Natural killer cell (primary cell): Measurements from ENCODE around the gene FLRT2. TPM values are rescaled to one million over a fixed set of nuclear protein-coding genes. Genes with fewer than 3 reads are reported as not detected.
A peak's percentile ranks its signal among the peaks of the same experiment; 100 is the strongest.

Experiments
- ATAC-seq, 3 donors: fragments of 150-1000 bp in 2 of 3; fragments of 200-7000 bp in 1 of 3; cut with Tn5 transposase; 1 replicate in 1 of 3; 2 replicates in 2 of 3; pipeline ENCODE4 v1.10.0; 2021; ENCODE audit warnings: mild to moderate bottlenecking in 2 of 3, moderate library complexity in 2 of 3
- DNase-seq, 2 donors: peaks; one replicate each; pipeline versions ENCODE4 v3.0.0 to v3.0.0-alpha.2; 2013 to 2021; ENCODE audit warnings: mixed read lengths in 1 of 2
- H3K27ac ChIP-seq: one replicate; pipeline ENCODE4 v1.5.1; 2013; ENCODE audit warnings: mild to moderate bottlenecking, low read length
- H3K27me3 ChIP-seq: one replicate; pipeline ENCODE4 v1.6.1; 2013; ENCODE audit warnings: low read length; ENCODE audit not compliant: control insufficient read depth, insufficient read depth
- H3K36me3 ChIP-seq: one replicate; pipeline ENCODE4 v1.6.1; 2013; ENCODE audit warnings: low read length; ENCODE audit not compliant: control insufficient read depth, insufficient read depth
- H3K4me1 ChIP-seq: one replicate; pipeline ENCODE4 v1.6.1; 2013; ENCODE audit warnings: low read length; ENCODE audit not compliant: control insufficient read depth, insufficient read depth
- H3K4me3 ChIP-seq: one replicate; pipeline ENCODE4 v1.5.1; 2013; ENCODE audit warnings: low read length
- H3K9me3 ChIP-seq: one replicate; pipeline ENCODE4 v1.6.1; 2013; ENCODE audit warnings: low read length; ENCODE audit not compliant: control insufficient read depth, insufficient read depth
- H3K27ac Mint-ChIP-seq, 2 donors: one replicate each; pipeline ENCODE4 v1.8.0; 2022; ENCODE audit warnings: mild to moderate bottlenecking in 2 of 2, mixed read lengths in 2 of 2, moderate library complexity in 1 of 2
- H3K27me3 Mint-ChIP-seq, 2 donors: one replicate each; pipeline ENCODE4 v1.8.0; 2022; ENCODE audit warnings: low read depth in 2 of 2, mixed read lengths in 2 of 2
- H3K36me3 Mint-ChIP-seq: one replicate; pipeline ENCODE4 v1.8.0; 2022; ENCODE audit warnings: mixed read lengths
- H3K4me1 Mint-ChIP-seq, 2 donors: one replicate each; pipeline ENCODE4 v1.8.0; 2022; ENCODE audit warnings: mixed read lengths in 2 of 2
- H3K4me3 Mint-ChIP-seq: one replicate; pipeline ENCODE4 v1.8.0; 2022; ENCODE audit warnings: mild to moderate bottlenecking, moderate library complexity, mixed read lengths
- H3K9me3 Mint-ChIP-seq, 2 donors: one replicate each; pipeline ENCODE4 v1.8.0; 2022; ENCODE audit warnings: mixed read lengths in 2 of 2
- WGBS: methylation state at CpG from one replicate; pipeline ENCODE4 v1.1.7; 2013; ENCODE audit warnings: missing lambda C conversion rate; ENCODE audit not compliant: insufficient coverage; 5-methylcytosine and 5-hydroxymethylcytosine counted together
- intact Hi-C: fragments of 100-400 bp; cut with micrococcal nuclease; formaldehyde crosslinking; loops from one replicate; pipeline ENCODE4 v1.14.2; 2022
- total RNA-seq, 4 donors: library from RNA; stranded (reverse); fragments of 120-200 nt in 1 of 4; gene quantifications; one replicate each; pipeline versions ENCODE4 v1.2.3 to v1.2.4, GENCODE V29; 2013 to 2022
- TF ChIP-seq, protein P1 (sequence below): fragments of 200-600 bp; IDR thresholded peaks from one replicate; pipeline ENCODE4 v1.8.0; 2022; ENCODE audit warnings: antibody characterized with exemption

The FLRT2 gene
- total RNA-seq, 3 donors from 2014 or later (not counting 1 experiment from before 2014, with no cell fraction given): not detected

DNA sequence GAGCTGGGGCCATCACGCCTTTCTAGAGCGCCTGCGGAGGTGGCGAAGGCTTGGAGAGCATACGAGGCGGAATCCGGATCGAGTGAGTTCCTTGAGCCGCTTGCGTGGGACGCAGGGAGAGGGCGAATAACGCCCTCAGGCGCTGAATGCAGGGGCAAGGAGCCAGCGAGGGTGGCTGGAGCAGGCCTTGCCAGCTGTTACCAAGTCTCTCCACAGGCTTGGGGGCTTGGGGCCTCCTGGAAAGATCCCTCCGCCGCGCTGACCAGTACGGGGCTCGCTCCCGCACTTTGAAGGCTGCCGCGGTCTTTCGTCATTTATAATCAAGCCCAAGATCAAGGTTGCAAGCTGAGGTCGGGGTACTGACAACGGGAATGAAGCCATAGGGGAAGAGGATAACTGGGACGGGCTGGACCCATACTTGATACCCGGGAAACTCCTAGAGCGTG lies 1.2 kb downstream of the FLRT2 start:
- no peak for ATAC-seq
- H3K9me3 Mint-ChIP-seq: no peaks in the 10 kb centered on the region
- no peak overlapping the region for H3K27ac ChIP-seq
- H3K4me1 Mint-ChIP-seq: peaks cover 21 to 40% of the 10 kb centered on the region in 2 donors
- H3K27ac Mint-ChIP-seq: no peak overlapping the region
- no peaks in the 10 kb centered on the region for H3K36me3 ChIP-seq
- intact Hi-C loops: no loop called here
- no peaks in the 10 kb centered on the region for H3K36me3 Mint-ChIP-seq
- no peaks in the 10 kb centered on the region for H3K9me3 ChIP-seq
- H3K4me1 ChIP-seq: peaks cover 20% of the 10 kb centered on the region
- TF ChIP-seq, protein P1, sequence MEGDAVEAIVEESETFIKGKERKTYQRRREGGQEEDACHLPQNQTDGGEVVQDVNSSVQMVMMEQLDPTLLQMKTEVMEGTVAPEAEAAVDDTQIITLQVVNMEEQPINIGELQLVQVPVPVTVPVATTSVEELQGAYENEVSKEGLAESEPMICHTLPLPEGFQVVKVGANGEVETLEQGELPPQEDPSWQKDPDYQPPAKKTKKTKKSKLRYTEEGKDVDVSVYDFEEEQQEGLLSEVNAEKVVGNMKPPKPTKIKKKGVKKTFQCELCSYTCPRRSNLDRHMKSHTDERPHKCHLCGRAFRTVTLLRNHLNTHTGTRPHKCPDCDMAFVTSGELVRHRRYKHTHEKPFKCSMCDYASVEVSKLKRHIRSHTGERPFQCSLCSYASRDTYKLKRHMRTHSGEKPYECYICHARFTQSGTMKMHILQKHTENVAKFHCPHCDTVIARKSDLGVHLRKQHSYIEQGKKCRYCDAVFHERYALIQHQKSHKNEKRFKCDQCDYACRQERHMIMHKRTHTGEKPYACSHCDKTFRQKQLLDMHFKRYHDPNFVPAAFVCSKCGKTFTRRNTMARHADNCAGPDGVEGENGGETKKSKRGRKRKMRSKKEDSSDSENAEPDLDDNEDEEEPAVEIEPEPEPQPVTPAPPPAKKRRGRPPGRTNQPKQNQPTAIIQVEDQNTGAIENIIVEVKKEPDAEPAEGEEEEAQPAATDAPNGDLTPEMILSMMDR: no peak
- peaks cover 65 to 86% of the 10 kb centered on the region in 2 donors for H3K27me3 Mint-ChIP-seq
- DNase-seq: no peak
- H3K4me3 ChIP-seq: no peak overlapping the region
- WGBS: 4% methylated on average over 29 of the region's 29 CpGs
- H3K4me3 Mint-ChIP-seq: peak overlapping the region; percentile 40
- H3K27me3 ChIP-seq: peaks cover 24% of the 10 kb centered on the region

DNA sequence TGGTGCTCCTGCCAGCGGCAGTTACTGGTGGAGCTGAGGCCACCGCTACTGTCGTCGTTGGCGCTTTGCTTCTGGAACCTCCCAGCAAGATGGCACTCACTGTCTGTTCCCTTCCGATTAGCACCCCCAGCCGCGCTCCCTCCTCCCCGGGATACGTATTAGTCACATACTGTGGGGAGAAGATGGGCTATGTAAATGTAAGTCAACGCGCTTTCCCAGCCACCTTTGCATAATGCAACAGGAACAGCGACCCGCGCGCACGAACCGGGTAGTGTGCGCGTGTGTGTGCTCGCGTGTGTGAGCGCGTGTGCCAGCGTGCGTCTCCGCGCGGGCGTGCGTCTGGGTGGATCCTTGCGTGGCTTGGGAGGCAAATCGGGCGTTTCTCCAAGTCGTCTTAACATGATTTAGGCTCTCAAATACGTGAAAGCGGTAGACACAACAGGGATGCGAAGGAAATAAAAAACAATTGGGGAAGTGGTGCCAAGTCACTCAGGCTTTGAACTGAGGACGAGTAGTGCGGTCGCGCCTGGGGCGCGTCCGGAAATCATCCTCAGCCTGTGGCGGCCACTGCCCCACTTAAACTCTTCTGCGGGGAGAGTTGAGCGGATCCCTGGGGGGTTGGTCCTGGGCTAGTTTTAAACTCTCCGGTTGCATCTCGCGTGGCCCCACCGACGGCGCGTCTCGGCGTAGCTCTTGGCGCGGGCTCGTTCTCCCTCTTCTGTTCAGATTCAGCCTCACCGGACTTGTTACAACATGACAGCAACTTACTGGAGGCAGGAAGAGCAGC lies 1.8 kb downstream of the FLRT2 start:
- Histone ChIP-seq H3K4me1 (peaks cover 20% of the 10 kb centered on the region), H3K27ac (no peak overlapping the region), H3K36me3 (no peaks in the 10 kb centered on the region), H3K27me3 (peaks cover 24% of the 10 kb centered on the region), H3K9me3 (no peaks in the 10 kb centered on the region), H3K4me3 (no peak overlapping the region)
- TF ChIP-seq, protein P1: no peak
- Mint-ChIP-seq H3K9me3 (no peaks in the 10 kb centered on the region), H3K36me3 (no peaks in the 10 kb centered on the region), H3K4me1 (peaks cover 21 to 40% of the 10 kb centered on the region in 2 donors), H3K4me3 (peak overlapping the region; percentile 85), H3K27me3 (peaks cover 67 to 89% of the 10 kb centered on the region in 2 donors), H3K27ac (no peak overlapping the region)
- ATAC-seq: peak in 1 of 3 donors; percentile 52
- intact Hi-C loops: no loop called here
- no peak for DNase-seq
- 2% methylated on average over 60 of the region's 61 CpGs for WGBS

GRCh38 chr14:85532374-85533022 lies 2.6 kb downstream of the FLRT2 start:
- intact Hi-C loops: no loop called here
- H3K27me3 Mint-ChIP-seq: peaks cover 66 to 85% of the 10 kb centered on the region in 2 donors
- H3K4me3 Mint-ChIP-seq: peak overlapping the region; percentile 85

More at GRCh38 chr14:85532374-85533022, 2.6 kb downstream of the FLRT2 start:
- Histone ChIP-seq H3K4me1 (peaks cover 20% of the 10 kb centered on the region), H3K36me3 (no peaks in the 10 kb centered on the region), H3K27me3 (peaks cover 24% of the 10 kb centered on the region), H3K4me3 (no peak overlapping the region), H3K9me3 (no peaks in the 10 kb centered on the region), H3K27ac (no peak overlapping the region)
- no peak for ATAC-seq
- TF ChIP-seq, protein P1: no peak
- no peaks in the 10 kb centered on the region for H3K9me3 Mint-ChIP-seq
- no peak for DNase-seq
- peaks cover 21 to 40% of the 10 kb centered on the region in 2 donors for H3K4me1 Mint-ChIP-seq
- no peaks in the 10 kb centered on the region for H3K36me3 Mint-ChIP-seq
- no peak overlapping the region for H3K27ac Mint-ChIP-seq
- 5% methylated on average over 10 of the region's 12 CpGs for WGBS
